ENCODE data around the gene APBA1.
A peak's percentile ranks its signal among the peaks of the same experiment; 100 is the strongest.

The APBA1 gene

GRCh38 chr9:69454321-69454720 lies 217.8 kb downstream of the APBA1 start:
- no peak overlapping the region for H3K4me3 ChIP-seq (ENCODE audit: low read depth, low read length)
- no peak for TF ChIP-seq MAX (IDR thresholded peaks at IDR 0.05; ENCODE audit: low read depth, low read length)
- TF ChIP-seq, protein P1, sequence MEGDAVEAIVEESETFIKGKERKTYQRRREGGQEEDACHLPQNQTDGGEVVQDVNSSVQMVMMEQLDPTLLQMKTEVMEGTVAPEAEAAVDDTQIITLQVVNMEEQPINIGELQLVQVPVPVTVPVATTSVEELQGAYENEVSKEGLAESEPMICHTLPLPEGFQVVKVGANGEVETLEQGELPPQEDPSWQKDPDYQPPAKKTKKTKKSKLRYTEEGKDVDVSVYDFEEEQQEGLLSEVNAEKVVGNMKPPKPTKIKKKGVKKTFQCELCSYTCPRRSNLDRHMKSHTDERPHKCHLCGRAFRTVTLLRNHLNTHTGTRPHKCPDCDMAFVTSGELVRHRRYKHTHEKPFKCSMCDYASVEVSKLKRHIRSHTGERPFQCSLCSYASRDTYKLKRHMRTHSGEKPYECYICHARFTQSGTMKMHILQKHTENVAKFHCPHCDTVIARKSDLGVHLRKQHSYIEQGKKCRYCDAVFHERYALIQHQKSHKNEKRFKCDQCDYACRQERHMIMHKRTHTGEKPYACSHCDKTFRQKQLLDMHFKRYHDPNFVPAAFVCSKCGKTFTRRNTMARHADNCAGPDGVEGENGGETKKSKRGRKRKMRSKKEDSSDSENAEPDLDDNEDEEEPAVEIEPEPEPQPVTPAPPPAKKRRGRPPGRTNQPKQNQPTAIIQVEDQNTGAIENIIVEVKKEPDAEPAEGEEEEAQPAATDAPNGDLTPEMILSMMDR (IDR thresholded peaks at IDR 0.05; ENCODE audit: low read depth, low read length): no peak
- no peak for TF ChIP-seq POLR2A (IDR thresholded peaks at IDR 0.05; ENCODE audit: extremely low read depth, insufficient read length)
- no peak for TF ChIP-seq MYC (IDR thresholded peaks at IDR 0.05; ENCODE audit: low read depth, low read length)

GRCh38 chr9:69453746-69454145 lies 218.4 kb downstream of the APBA1 start:
- DNase-seq (ENCODE audit: low read depth): no peak
- TF ChIP-seq, protein P1 (IDR thresholded peaks at IDR 0.05; ENCODE audit: low read depth, low read length): no peak
- TF ChIP-seq MAX (IDR thresholded peaks at IDR 0.05; ENCODE audit: low read depth, low read length) (no peak), POLR2A (IDR thresholded peaks at IDR 0.05; ENCODE audit: extremely low read depth, insufficient read length) (no peak), MYC (IDR thresholded peaks at IDR 0.05; ENCODE audit: low read depth, low read length) (no peak)
- H3K4me3 ChIP-seq (ENCODE audit: low read depth, low read length): no peak overlapping the region

More at GRCh38 chr9:69454321-69454720, 217.8 kb downstream of the APBA1 start:
- DNase-seq (ENCODE audit: low read depth): peak; percentile 15

DNA sequence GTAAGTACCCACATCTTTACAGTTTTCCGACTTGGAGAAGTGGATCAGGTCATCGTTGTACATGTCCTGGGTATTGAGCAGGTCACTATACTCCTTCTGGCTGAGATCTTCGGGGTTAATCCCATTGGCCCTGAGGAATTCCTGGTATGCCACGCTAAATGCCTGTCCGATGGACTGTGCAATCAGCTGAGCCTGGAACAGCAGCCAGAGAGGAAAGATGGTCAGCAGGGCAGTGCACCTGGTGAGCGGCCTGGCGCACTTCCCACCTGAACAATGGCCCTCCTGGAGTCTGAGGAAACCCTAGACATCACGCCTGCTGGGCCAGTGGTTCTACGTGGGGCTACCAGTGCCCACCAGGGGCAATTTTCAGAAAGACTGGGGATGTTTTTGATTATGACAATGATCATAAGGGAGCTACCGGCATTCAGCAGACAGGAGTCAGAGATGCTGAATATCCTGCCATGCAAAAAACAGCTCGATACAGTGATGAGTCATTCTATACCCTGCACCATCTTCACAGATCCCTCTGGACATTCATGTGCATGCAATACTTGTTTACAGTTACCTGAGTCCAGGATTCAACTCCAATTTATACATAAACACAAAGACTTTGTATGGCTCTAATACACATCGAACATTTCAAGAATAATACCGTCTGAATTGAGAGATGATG lies 219.9 kb downstream of the APBA1 start:
- no peak overlapping the region for H3K4me3 ChIP-seq (ENCODE audit: low read depth, low read length)
- no peak for DNase-seq (ENCODE audit: low read depth)
- TF ChIP-seq POLR2A (IDR thresholded peaks at IDR 0.05; ENCODE audit: extremely low read depth, insufficient read length) (no peak), MYC (IDR thresholded peaks at IDR 0.05; ENCODE audit: low read depth, low read length) (no peak), MAX (IDR thresholded peaks at IDR 0.05; ENCODE audit: low read depth, low read length) (no peak)
- TF ChIP-seq, protein P1 (IDR thresholded peaks at IDR 0.05; ENCODE audit: low read depth, low read length): no peak

GRCh38 chr9:69446496-69446895 lies 225.7 kb downstream of the APBA1 start:
- TF ChIP-seq POLR2A (IDR thresholded peaks at IDR 0.05; ENCODE audit: extremely low read depth, insufficient read length): no peak
- TF ChIP-seq MYC (IDR thresholded peaks at IDR 0.05; ENCODE audit: low read depth, low read length): no peak
- no peak for TF ChIP-seq MAX (IDR thresholded peaks at IDR 0.05; ENCODE audit: low read depth, low read length)
- TF ChIP-seq, protein P1 (IDR thresholded peaks at IDR 0.05; ENCODE audit: low read depth, low read length): no peak
- no peak for DNase-seq (ENCODE audit: low read depth)
- H3K4me3 ChIP-seq (ENCODE audit: low read depth, low read length): no peak overlapping the region

- DNase-seq (ENCODE audit: low read depth): no peak
- H3K4me3 ChIP-seq (ENCODE audit: low read depth, low read length): no peak overlapping the region
- TF ChIP-seq POLR2A (IDR thresholded peaks at IDR 0.05; ENCODE audit: extremely low read depth, insufficient read length): no peak
- TF ChIP-seq MAX (IDR thresholded peaks at IDR 0.05; ENCODE audit: low read depth, low read length): no peak
- no peak for TF ChIP-seq MYC (IDR thresholded peaks at IDR 0.05; ENCODE audit: low read depth, low read length)
- TF ChIP-seq, protein P1 (IDR thresholded peaks at IDR 0.05; ENCODE audit: low read depth, low read length): no peak
Measured at GRCh38 chr9:69445251-69445650, 226.9 kb downstream of the APBA1 start.

Measured in NB4 (cell line).